ENCODE data around the gene LBX2.

The LBX2 gene, protein sequence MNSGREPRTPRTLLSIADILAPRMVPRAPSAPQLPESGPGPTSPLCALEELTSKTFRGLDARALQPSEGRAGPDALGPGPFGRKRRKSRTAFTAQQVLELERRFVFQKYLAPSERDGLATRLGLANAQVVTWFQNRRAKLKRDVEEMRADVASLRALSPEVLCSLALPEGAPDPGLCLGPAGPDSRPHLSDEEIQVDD

DNA sequence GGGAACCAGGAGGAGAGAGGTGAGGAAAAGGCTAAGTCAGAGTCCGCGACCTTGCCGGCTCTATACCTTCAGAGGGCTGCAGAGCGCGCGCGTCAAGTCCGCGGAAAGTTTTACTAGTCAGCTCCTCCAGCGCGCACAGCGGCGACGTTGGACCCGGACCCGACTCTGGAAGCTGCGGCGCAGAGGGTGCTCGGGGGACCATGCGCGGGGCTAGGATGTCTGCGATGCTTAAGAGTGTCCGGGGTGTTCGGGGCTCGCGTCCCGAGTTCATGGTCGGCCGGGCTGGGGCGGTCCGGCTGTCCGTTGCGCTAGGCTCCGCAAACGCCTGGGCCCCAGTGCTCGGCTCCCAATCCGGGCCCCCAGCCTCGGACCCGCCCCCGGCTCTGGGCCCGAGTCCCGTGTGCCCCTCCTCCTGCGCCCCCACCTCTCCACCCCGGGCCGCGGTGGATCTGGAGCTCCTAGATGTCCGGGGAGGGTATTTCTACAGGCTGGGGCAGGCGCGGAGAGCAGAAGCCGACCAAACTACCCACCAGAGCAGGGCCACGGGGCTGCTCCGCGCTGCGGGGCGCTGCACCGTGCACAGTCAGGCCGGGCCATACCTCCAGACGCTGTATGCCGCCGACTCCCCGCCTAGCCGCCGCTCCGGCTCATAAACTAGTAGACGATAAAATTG, at the start of gene LBX2:
Gene LBX2, minus strand, starts transcription at position 337 of the 673 bp plus-strand sequence. Its CDS starts 66 bp downstream, at position 271.
- intact Hi-C loops (cut with micrococcal nuclease), result loop anchor here (5.0 kb wide), 1 partner anchor 33 kb away; no protein-coding TSS in a partner anchor
- no peaks in the 10 kb centered on the region for H3K9me3 Mint-ChIP-seq
- H3K27me3 Mint-ChIP-seq, result peaks cover 67% of the 10 kb centered on the region
- peak within 1 kb of the TSS; percentile 69 for H3K4me3 Mint-ChIP-seq
- peaks cover 20% of the 10 kb centered on the region for H3K36me3 Mint-ChIP-seq (ENCODE audit: low read depth)
- H3K27ac Mint-ChIP-seq, result peak within 1 kb of the TSS; percentile 45
- H3K4me1 Mint-ChIP-seq (ENCODE audit: low read depth), result peaks cover 59% of the 10 kb centered on the region

DNA sequence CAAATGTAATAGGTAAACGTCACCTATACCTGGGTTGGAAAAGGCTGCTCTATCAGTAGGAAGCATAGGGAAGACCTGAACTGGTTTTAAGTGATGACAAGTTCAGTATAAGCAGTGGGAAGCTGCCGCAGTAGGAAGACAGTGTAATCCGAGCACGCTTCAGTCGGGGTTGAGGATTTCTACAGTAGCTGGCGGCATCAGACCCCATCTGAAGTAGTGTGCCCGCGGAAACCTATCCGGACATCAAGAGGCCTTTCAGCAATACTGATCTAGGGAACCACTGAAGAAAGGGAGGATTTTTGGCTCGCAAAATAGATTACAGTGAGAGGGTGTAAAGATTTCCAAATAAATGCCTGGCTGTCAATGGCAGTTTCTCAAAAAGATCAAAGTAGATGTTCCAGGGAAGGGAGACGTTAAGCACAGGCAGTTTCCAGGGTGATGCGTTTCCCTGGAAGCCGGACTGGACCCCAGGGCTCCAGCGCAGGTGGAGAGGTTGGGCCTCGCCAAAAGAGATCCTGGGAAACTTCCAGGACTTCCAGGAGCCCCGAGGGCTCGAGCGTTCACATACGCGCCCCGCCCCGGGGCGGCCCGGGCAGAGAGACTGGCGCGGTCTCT, 49.0 kb upstream of the LBX2 start:
- intact Hi-C loops (cut with micrococcal nuclease), result loop anchor here (2.0 kb wide), 1 partner anchor 38 kb away; no protein-coding TSS in a partner anchor
- no peaks in the 10 kb centered on the region for H3K9me3 Mint-ChIP-seq
- peaks cover 38% of the 10 kb centered on the region for H3K36me3 Mint-ChIP-seq (ENCODE audit: low read depth)
- no peaks in the 10 kb centered on the region for H3K27me3 Mint-ChIP-seq
- peak overlapping the region; percentile 84 for H3K4me3 Mint-ChIP-seq
- peak overlapping the region; percentile 79 for H3K27ac Mint-ChIP-seq
- H3K4me1 Mint-ChIP-seq (ENCODE audit: low read depth), result peaks cover 47% of the 10 kb centered on the region

DNA sequence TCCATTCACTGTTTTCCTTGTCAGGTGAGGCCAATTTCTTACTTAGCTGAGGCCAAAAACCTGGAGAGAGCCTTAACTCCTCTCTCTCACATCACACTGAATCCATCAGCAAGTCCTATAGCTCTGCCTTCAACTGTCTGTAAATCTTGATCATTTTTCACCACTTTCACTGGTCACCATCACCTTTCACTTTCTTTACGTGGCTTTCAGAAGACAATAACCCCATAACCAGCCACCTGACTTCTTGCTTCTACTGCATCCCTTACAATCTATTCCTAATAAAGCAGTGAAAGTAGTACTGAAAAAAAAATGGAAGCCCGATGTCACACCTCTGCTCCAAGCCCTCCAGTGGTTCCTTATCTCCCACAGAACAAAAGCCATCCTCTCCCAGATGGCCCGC, 46.6 kb upstream of the LBX2 start:
- intact Hi-C loops (cut with micrococcal nuclease), result no loop called here
- peaks cover 31% of the 10 kb centered on the region for H3K36me3 Mint-ChIP-seq (ENCODE audit: low read depth)
- peaks cover 26% of the 10 kb centered on the region for H3K4me1 Mint-ChIP-seq (ENCODE audit: low read depth)
- H3K9me3 Mint-ChIP-seq, result no peaks in the 10 kb centered on the region
- H3K27me3 Mint-ChIP-seq, result no peaks in the 10 kb centered on the region
- no peak overlapping the region for H3K4me3 Mint-ChIP-seq
- H3K27ac Mint-ChIP-seq, result no peak overlapping the region

DNA sequence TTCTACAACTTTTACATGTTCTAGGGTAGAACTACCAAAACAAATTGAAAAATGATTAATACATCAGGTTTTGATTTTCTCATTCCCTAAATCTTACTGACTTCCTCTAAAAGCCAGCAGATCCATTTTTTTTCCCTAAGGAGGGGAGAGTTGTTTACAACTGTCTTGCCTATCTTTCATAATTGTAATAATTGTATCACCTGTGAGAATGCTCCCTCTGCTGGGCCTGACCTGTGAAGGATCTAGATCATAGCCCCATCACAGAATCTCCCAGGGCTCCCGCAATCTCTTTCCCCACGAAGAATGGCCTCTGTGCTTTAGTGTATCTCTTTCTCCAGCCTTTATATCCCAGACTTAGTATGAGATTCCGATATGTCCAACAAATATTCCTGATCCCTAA, 45.2 kb upstream of the LBX2 start:
- intact Hi-C loops (cut with micrococcal nuclease), result no loop called here
- H3K4me3 Mint-ChIP-seq, result no peak overlapping the region
- H3K27ac Mint-ChIP-seq, result no peak overlapping the region
- H3K9me3 Mint-ChIP-seq, result no peaks in the 10 kb centered on the region
- peaks cover 13% of the 10 kb centered on the region for H3K4me1 Mint-ChIP-seq (ENCODE audit: low read depth)
- no peaks in the 10 kb centered on the region for H3K27me3 Mint-ChIP-seq
- peaks cover 17% of the 10 kb centered on the region for H3K36me3 Mint-ChIP-seq (ENCODE audit: low read depth)

DNA sequence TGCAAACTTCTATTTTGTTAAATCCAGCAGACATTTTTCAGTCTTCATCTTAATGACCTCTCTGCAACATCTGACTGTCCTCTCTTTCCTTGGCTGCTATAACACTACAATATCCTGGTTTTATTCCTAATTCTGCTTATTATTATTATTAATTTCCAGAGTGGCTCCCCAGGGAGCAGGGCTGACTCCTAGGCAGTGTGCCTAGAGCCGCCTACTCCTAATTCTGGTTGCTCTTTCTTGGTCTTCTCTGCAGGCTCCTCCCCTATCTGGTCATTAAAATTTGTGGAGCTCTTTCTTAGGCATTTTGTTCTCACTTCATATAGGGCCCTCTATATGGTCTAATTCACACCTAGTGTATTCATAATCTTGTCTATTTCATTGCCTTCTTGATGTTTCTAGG, 43.6 kb upstream of the LBX2 start:
- Mint-ChIP-seq H3K4me1 (ENCODE audit: low read depth) (peaks cover 9% of the 10 kb centered on the region), H3K9me3 (no peaks in the 10 kb centered on the region), H3K27me3 (peaks cover 2% of the 10 kb centered on the region), H3K27ac (no peak overlapping the region), H3K36me3 (ENCODE audit: low read depth) (peaks cover 11% of the 10 kb centered on the region), H3K4me3 (no peak overlapping the region)
- intact Hi-C loops (cut with micrococcal nuclease), result no loop called here

DNA sequence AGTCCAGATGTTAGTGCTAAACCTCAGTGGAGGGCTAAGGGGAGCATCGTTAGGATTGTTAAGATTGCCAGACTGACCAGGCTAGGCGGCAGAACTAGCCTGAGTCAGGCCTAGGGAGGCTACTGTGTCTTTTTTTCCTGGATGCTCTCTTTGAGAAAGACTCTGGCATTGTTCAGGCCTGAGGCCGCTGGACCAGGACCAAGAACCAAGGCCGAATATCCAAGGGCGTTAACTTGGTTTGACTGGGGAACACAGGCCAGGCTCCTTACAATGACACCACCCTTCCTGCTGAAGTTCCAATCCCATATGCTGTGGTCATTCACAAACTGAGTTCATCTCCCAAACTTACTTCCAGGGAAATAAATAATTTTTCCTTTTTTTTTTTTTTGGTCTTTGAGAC, 40.9 kb upstream of the LBX2 start:
- peaks cover 2% of the 10 kb centered on the region for H3K27me3 Mint-ChIP-seq
- H3K4me3 Mint-ChIP-seq, result no peak overlapping the region
- intact Hi-C loops (cut with micrococcal nuclease), result no loop called here
- peaks cover 18% of the 10 kb centered on the region for H3K36me3 Mint-ChIP-seq (ENCODE audit: low read depth)
- H3K4me1 Mint-ChIP-seq (ENCODE audit: low read depth), result peaks cover 9% of the 10 kb centered on the region
- no peaks in the 10 kb centered on the region for H3K9me3 Mint-ChIP-seq
- H3K27ac Mint-ChIP-seq, result no peak overlapping the region

DNA sequence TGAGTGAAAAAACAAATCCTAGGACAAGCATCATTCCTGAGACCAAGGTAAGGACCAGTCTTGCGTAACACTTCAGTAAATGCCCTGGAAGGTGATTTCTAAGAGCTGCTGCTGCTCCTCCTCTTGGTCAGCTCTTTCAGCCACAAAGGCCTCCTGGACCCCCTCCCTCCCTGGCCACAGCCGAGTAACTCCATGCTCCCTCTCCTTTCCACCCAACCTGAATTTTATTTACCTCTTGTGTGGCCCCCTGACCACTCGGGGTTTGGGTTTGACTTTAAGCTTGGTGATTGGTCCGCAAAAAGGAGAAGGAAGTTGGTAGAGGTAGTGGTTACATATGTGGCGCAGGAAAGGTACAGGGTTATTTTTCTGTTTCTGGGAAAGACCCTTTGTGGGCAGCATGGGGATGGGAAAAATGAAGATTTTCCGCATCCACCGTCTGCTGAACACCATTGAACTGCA, 39.5 kb upstream of the LBX2 start:
- intact Hi-C loops (cut with micrococcal nuclease), result no loop called here
- H3K27ac Mint-ChIP-seq, result no peak overlapping the region
- H3K9me3 Mint-ChIP-seq, result no peaks in the 10 kb centered on the region
- H3K27me3 Mint-ChIP-seq, result peaks cover 2% of the 10 kb centered on the region
- no peak overlapping the region for H3K4me3 Mint-ChIP-seq
- H3K36me3 Mint-ChIP-seq (ENCODE audit: low read depth), result peaks cover 29% of the 10 kb centered on the region
- peaks cover 9% of the 10 kb centered on the region for H3K4me1 Mint-ChIP-seq (ENCODE audit: low read depth)

DNA sequence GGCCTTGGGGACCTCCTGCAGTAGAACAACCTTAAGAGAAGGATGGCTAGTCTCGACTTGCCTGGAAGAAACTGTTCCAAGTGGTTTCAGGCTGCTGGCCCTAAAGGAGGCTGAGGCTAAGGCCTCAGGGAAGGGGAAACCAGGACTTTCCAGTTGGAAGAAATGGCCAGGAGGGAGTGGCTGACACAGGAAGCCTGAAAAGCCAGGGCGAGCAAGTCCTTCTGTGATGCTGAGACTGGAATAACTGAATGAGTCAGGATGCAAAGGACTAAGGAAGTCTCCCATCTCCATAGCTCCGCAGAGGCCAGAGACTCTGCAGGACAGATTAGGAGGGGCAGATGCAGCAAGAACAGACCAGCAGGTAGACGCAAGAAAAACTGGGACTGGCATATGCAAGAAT, 37.7 kb upstream of the LBX2 start:
- H3K27ac Mint-ChIP-seq, result no peak overlapping the region
- H3K4me1 Mint-ChIP-seq (ENCODE audit: low read depth), result peaks cover 11% of the 10 kb centered on the region
- no peak overlapping the region for H3K4me3 Mint-ChIP-seq
- no peaks in the 10 kb centered on the region for H3K9me3 Mint-ChIP-seq
- peaks cover 2% of the 10 kb centered on the region for H3K27me3 Mint-ChIP-seq
- intact Hi-C loops (cut with micrococcal nuclease), result no loop called here
- peaks cover 40% of the 10 kb centered on the region for H3K36me3 Mint-ChIP-seq (ENCODE audit: low read depth)

DNA sequence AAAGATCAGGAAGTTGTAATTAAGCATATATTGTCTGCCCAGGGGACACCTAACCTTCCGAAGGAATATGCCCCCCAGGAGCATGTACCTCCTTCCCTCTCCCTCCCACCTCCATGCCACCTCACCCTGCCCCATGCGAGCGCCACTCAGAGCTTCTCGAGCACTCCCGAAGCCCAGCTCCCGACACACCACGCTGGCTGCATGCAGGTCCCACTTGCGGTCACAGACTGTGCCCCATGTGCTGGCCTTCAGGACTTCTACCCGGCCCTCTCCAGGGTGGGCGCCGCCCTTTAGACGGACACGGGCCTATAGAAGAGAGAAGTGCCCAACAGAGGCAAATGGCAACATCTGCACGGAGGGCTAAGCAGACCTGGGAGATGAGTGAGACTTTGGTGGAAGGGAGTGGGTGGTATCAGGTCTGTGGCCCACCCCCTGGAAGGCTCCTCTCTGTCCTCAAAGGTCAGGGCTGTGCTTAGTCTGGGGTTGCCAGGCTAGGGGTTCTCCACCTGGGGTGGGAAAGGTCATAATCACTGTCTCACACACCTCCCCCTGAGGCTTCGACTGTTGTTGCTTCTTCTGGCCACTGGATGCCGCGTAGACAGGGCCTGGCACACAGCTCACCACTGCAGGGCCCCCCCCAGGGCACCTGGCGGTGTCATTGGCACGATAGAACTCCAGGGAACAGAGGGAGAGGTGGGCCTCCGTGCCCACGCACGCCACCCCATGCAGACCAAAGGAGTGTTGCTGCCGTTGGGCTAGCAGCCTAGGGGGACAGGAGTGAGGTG, 37.0 kb upstream of the LBX2 start:
- H3K4me1 Mint-ChIP-seq (ENCODE audit: low read depth), result peaks cover 19% of the 10 kb centered on the region
- peaks cover 43% of the 10 kb centered on the region for H3K36me3 Mint-ChIP-seq (ENCODE audit: low read depth)
- H3K4me3 Mint-ChIP-seq, result no peak overlapping the region
- no peaks in the 10 kb centered on the region for H3K9me3 Mint-ChIP-seq
- peaks cover 2% of the 10 kb centered on the region for H3K27me3 Mint-ChIP-seq
- no peak overlapping the region for H3K27ac Mint-ChIP-seq
- intact Hi-C loops (cut with micrococcal nuclease), result no loop called here

DNA sequence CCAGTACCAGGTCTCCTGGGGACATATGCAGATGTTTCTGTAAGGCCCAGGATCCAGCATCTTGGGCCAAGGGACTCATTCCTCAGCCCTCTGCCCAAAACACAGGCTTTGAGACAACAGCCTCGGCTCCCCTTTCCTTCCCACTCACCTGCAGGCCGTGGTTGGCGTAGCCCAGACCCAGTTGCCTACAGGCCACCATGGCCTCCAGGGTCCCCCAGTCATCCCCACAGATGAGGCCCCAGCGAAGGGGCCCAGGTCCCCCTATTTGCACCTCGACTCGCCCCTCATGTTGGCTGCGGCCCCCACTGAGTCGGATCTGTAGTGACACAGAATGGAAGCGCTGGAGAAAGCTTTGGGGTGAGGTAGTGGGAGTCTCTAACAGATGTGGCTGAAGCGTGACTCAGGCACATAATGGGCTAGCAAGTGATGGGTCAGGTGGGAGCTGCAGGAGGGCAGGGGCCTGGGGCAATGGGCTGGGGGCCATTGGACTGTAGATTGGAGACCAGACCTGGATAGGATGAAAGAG, 36.1 kb upstream of the LBX2 start:
- intact Hi-C loops (cut with micrococcal nuclease), result no loop called here
- Mint-ChIP-seq H3K27ac (no peak overlapping the region), H3K9me3 (no peaks in the 10 kb centered on the region), H3K4me3 (no peak overlapping the region), H3K36me3 (ENCODE audit: low read depth) (peaks cover 50% of the 10 kb centered on the region), H3K4me1 (ENCODE audit: low read depth) (peaks cover 27% of the 10 kb centered on the region), H3K27me3 (peaks cover 2% of the 10 kb centered on the region)

DNA sequence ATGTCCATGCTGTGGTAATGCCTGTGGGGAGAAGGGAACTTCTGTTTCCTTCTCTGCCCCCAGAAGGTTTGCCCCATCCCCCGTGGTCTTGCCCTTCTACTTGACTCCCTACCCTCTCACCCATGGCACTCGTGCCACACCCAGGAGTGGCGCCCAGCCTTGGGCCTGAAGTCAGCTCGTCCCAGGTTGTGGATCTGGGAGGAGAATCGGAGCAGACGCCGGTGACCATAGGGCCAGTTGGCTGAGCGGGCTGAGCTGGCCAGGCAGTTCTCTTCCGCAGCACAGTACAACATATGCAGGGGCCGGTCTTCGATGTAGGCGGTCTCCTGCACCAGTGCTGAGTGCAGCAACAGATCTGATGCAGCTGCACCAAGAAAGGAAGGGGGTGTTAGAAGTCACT, 35.0 kb upstream of the LBX2 start:
- H3K4me1 Mint-ChIP-seq (ENCODE audit: low read depth), result peaks cover 24% of the 10 kb centered on the region
- intact Hi-C loops (cut with micrococcal nuclease), result loop anchor here (5.0 kb wide), 3 partner anchors 37 to 282 kb away; partner anchors contain the start of gene LBX2
- H3K27ac Mint-ChIP-seq, result no peak overlapping the region

DNA sequence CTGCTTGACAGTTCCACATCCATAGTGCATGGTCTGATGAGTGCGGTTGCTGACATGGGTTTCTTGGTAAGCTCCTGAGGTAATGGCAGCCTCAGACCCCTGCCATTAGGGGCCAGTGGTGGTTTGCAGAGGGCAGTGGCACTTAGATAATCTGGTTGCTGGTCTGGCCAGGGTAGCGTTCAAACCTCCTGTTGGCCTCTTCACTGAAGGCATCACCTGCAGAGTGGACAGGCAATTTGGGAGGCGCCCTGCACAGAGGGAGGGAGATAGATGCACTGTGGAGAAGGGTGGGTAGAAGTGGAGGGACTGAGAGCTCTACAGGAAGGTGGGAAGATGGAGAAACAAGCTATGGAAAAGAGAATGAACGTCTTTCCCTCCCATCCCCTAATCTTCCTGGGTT, 34.1 kb upstream of the LBX2 start:
- Mint-ChIP-seq H3K4me1 (ENCODE audit: low read depth) (peaks cover 23% of the 10 kb centered on the region), H3K9me3 (no peaks in the 10 kb centered on the region), H3K27ac (no peak overlapping the region), H3K27me3 (peaks cover 2% of the 10 kb centered on the region), H3K36me3 (ENCODE audit: low read depth) (peaks cover 60% of the 10 kb centered on the region), H3K4me3 (no peak overlapping the region)
- intact Hi-C loops (cut with micrococcal nuclease), result loop anchor here (5.0 kb wide), 3 partner anchors 36 to 281 kb away; partner anchors contain the start of gene LBX2

More for the DNA sequence above, 35.0 kb upstream of the LBX2 start:
- peaks cover 2% of the 10 kb centered on the region for H3K27me3 Mint-ChIP-seq
- H3K36me3 Mint-ChIP-seq (ENCODE audit: low read depth), result peaks cover 50% of the 10 kb centered on the region
- H3K4me3 Mint-ChIP-seq, result no peak overlapping the region
- H3K9me3 Mint-ChIP-seq, result no peaks in the 10 kb centered on the region

DNA sequence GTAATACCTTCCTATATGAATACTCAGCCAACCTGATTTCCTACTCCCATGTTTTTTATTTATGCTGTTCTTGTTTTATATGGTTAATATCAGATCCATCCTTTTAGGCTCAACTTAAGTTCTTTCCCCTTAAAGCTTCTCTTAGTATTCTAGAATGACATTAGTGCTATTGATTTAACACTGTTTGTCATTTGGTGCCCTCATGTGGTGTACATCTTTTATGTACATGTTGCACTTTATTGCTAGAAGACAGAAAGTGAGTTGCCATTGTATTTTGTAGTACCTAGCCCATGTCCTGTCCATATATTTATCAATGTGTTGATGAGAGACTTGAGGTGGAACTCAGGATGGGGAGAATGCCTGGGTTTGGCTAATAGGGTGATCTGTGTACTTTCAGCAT, 32.8 kb upstream of the LBX2 start:
- H3K9me3 Mint-ChIP-seq, result no peaks in the 10 kb centered on the region
- H3K27ac Mint-ChIP-seq, result peak overlapping the region; percentile 39
- no peak overlapping the region for H3K4me3 Mint-ChIP-seq
- H3K27me3 Mint-ChIP-seq, result no peaks in the 10 kb centered on the region
- H3K4me1 Mint-ChIP-seq (ENCODE audit: low read depth), result peaks cover 36% of the 10 kb centered on the region
- H3K36me3 Mint-ChIP-seq (ENCODE audit: low read depth), result peaks cover 72% of the 10 kb centered on the region
- intact Hi-C loops (cut with micrococcal nuclease), result loop anchor here (5.0 kb wide), 3 partner anchors 35 to 280 kb away; partner anchors contain the start of gene LBX2
